HepG2 (cell line): ENCODE measurements around the gene TENT4B. TPM values are rescaled to one million over a fixed set of nuclear protein-coding genes. Genes with fewer than 3 reads are reported as not detected.
A peak's percentile ranks its signal among the peaks of the same experiment; 100 is the strongest.

ENCODE experiments used
- GATAD2A ChIP-seq: IDR thresholded peaks from 2 replicates; pipeline ENCODE4 v1.6.1; 2016
- MYC ChIP-seq: sonication (generic); formaldehyde crosslinking; IDR thresholded peaks from 2 replicates; pipeline ENCODE4 v1.9.0; 2021; ENCODE audit warnings: missing genetic modification reagents, borderline replicate concordance
- PRMT3 ChIP-seq: sonication (generic); formaldehyde crosslinking; IDR thresholded peaks from 2 replicates; pipeline ENCODE4 v1.8.1; 2022; ENCODE audit warnings: low read depth, mild to moderate bottlenecking, moderate library complexity, missing genetic modification reagents, borderline replicate concordance
- SOX5 ChIP-seq: IDR thresholded peaks from 2 replicates; pipeline ENCODE4 v1.6.1; 2016; ENCODE audit warnings: borderline replicate concordance
- ZFY ChIP-seq: sonication (generic); formaldehyde crosslinking; IDR thresholded peaks from 2 replicates; pipeline ENCODE4 v1.4.0; 2020; ENCODE audit warnings: missing genetic modification reagents
- ZNF296 ChIP-seq: sonication (generic); formaldehyde crosslinking; conservative IDR thresholded peaks from 2 replicates; pipeline ENCODE4 v1.5.0; 2020; ENCODE audit warnings: mild to moderate bottlenecking, missing genetic modification reagents
- ZNF317 ChIP-seq: sonication (generic); formaldehyde crosslinking; IDR thresholded peaks from 2 replicates; pipeline ENCODE4 v1.5.0; 2020; ENCODE audit warnings: mild to moderate bottlenecking, missing genetic modification reagents
- ZNF329 ChIP-seq: sonication (generic); formaldehyde crosslinking; IDR thresholded peaks from 2 replicates; pipeline ENCODE4 v1.9.0; 2021; ENCODE audit warnings: low read depth, mild to moderate bottlenecking, missing genetic modification reagents
- polyA plus RNA-seq, 8 experiments: library from polyadenylated mRNA; depleted of rRNA in 3 of 8; stranded (reverse) in 7 of 8; unstranded in 1 of 8; fragments of >200 nt; fragmentation: Illumina TruSeq in 4 of 8; extraction: Trizol in 4 of 8; gene quantifications; 2 replicates each; pipeline versions ENCODE4 v1.2.1 to v1.2.3, GENCODE V29; 2011 to 2016; ENCODE audit warnings: low read depth in 4 of 8, missing spikeins in 1 of 8, mixed read lengths in 1 of 8; ENCODE audit not compliant: insufficient read depth in 1 of 8
- total RNA-seq, 5 experiments: library from RNA; depleted of rRNA; stranded (reverse); fragments of >200 nt; fragmentation: Illumina TruSeq; extraction: Trizol; gene quantifications; 2 replicates each; pipeline ENCODE4 v1.2.3, GENCODE V29; 2016; ENCODE audit warnings: low read depth in 1 of 5
- TF ChIP-seq, protein P1 (sequence below): IDR thresholded peaks from 2 replicates; pipeline ENCODE4 v1.4.0; 2020; ENCODE audit warnings: mild to moderate bottlenecking, missing genetic modification reagents
- TF ChIP-seq, protein P2 (sequence below): sonication (generic); formaldehyde crosslinking; IDR thresholded peaks from 2 replicates; pipeline ENCODE4 v1.4.0; 2020; ENCODE audit warnings: mild to moderate bottlenecking, missing genetic modification reagents
- TF ChIP-seq, protein P3 (sequence below): sonication (generic); formaldehyde crosslinking; IDR thresholded peaks from 2 replicates; pipeline ENCODE4 v1.4.0; 2020; ENCODE audit warnings: missing genetic modification reagents
- TF ChIP-seq, protein P4 (sequence below): sonication (generic); formaldehyde crosslinking; IDR thresholded peaks from 2 replicates; pipeline ENCODE4 v1.4.0; 2020; ENCODE audit warnings: mild to moderate bottlenecking, missing genetic modification reagents
- TF ChIP-seq, protein P5 (sequence below): IDR thresholded peaks from 2 replicates; pipeline ENCODE4 v1.6.1; 2016; ENCODE audit warnings: mild to moderate bottlenecking, missing biosample characterization, missing genetic modification reagents
- TF ChIP-seq, protein P6 (sequence below): sonication (generic); formaldehyde crosslinking; IDR thresholded peaks from 2 replicates; pipeline ENCODE4 v1.4.0; 2020; ENCODE audit warnings: missing genetic modification reagents

Gene TENT4B
- total and polyA plus RNA-seq, 2 of the 13 experiments (the other 11 are each of a cell fraction or from before 2014, with no cell fraction given), result 15.0 to 32.8 TPM

DNA sequence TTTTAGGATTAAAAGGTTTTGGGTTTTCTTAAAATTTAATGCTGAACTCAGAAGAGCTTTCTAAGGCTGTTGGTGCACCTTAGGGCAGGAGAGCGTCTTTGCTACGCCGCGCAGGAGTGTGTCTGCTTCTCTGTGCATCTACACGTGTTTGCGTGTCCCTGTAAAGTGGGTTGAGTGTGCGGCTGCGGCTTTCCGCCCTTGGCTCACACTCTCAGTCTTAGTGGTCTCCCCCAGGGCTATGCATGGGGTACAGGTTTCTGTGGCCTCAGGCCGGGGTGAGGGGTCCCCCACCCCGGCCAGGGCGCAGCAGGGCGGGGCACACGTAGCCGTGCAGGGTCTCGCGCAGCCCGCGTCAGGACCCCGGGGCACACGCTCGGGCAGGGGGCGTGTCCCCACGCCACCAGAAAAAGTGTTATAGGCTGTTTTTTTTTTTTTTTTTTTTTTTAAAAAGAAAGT, 727 bp upstream of the TENT4B start (continued):
- TF ChIP-seq, protein P1, sequence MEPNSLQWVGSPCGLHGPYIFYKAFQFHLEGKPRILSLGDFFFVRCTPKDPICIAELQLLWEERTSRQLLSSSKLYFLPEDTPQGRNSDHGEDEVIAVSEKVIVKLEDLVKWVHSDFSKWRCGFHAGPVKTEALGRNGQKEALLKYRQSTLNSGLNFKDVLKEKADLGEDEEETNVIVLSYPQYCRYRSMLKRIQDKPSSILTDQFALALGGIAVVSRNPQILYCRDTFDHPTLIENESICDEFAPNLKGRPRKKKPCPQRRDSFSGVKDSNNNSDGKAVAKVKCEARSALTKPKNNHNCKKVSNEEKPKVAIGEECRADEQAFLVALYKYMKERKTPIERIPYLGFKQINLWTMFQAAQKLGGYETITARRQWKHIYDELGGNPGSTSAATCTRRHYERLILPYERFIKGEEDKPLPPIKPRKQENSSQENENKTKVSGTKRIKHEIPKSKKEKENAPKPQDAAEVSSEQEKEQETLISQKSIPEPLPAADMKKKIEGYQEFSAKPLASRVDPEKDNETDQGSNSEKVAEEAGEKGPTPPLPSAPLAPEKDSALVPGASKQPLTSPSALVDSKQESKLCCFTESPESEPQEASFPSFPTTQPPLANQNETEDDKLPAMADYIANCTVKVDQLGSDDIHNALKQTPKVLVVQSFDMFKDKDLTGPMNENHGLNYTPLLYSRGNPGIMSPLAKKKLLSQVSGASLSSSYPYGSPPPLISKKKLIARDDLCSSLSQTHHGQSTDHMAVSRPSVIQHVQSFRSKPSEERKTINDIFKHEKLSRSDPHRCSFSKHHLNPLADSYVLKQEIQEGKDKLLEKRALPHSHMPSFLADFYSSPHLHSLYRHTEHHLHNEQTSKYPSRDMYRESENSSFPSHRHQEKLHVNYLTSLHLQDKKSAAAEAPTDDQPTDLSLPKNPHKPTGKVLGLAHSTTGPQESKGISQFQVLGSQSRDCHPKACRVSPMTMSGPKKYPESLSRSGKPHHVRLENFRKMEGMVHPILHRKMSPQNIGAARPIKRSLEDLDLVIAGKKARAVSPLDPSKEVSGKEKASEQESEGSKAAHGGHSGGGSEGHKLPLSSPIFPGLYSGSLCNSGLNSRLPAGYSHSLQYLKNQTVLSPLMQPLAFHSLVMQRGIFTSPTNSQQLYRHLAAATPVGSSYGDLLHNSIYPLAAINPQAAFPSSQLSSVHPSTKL (CRISPR knock-in tag), result no peak
- TF ChIP-seq, protein P2, sequence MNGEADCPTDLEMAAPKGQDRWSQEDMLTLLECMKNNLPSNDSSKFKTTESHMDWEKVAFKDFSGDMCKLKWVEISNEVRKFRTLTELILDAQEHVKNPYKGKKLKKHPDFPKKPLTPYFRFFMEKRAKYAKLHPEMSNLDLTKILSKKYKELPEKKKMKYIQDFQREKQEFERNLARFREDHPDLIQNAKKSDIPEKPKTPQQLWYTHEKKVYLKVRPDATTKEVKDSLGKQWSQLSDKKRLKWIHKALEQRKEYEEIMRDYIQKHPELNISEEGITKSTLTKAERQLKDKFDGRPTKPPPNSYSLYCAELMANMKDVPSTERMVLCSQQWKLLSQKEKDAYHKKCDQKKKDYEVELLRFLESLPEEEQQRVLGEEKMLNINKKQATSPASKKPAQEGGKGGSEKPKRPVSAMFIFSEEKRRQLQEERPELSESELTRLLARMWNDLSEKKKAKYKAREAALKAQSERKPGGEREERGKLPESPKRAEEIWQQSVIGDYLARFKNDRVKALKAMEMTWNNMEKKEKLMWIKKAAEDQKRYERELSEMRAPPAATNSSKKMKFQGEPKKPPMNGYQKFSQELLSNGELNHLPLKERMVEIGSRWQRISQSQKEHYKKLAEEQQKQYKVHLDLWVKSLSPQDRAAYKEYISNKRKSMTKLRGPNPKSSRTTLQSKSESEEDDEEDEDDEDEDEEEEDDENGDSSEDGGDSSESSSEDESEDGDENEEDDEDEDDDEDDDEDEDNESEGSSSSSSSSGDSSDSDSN (CRISPR knock-in tag), result no peak
- TF ChIP-seq ZNF296 (no peak), ZNF317 (CRISPR knock-in tag) (no peak), ZNF329 (CRISPR knock-in tag) (no peak), PRMT3 (CRISPR knock-in tag) (no peak), MYC (CRISPR knock-in tag) (no peak), ZFY (CRISPR knock-in tag) (no peak), SOX5 (CRISPR knock-in tag) (no peak), GATAD2A (CRISPR knock-in tag) (peak; percentile 43; the same call in 1 of the 2 replicates)
- TF ChIP-seq, protein P3, sequence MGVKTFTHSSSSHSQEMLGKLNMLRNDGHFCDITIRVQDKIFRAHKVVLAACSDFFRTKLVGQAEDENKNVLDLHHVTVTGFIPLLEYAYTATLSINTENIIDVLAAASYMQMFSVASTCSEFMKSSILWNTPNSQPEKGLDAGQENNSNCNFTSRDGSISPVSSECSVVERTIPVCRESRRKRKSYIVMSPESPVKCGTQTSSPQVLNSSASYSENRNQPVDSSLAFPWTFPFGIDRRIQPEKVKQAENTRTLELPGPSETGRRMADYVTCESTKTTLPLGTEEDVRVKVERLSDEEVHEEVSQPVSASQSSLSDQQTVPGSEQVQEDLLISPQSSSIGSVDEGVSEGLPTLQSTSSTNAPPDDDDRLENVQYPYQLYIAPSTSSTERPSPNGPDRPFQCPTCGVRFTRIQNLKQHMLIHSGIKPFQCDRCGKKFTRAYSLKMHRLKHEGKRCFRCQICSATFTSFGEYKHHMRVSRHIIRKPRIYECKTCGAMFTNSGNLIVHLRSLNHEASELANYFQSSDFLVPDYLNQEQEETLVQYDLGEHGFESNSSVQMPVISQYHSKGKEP (CRISPR knock-in tag), result no peak
- TF ChIP-seq, protein P4, sequence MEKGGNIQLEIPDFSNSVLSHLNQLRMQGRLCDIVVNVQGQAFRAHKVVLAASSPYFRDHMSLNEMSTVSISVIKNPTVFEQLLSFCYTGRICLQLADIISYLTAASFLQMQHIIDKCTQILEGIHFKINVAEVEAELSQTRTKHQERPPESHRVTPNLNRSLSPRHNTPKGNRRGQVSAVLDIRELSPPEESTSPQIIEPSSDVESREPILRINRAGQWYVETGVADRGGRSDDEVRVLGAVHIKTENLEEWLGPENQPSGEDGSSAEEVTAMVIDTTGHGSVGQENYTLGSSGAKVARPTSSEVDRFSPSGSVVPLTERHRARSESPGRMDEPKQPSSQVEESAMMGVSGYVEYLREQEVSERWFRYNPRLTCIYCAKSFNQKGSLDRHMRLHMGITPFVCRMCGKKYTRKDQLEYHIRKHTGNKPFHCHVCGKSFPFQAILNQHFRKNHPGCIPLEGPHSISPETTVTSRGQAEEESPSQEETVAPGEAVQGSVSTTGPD (CRISPR knock-in tag), result no peak
- TF ChIP-seq, protein P5, sequence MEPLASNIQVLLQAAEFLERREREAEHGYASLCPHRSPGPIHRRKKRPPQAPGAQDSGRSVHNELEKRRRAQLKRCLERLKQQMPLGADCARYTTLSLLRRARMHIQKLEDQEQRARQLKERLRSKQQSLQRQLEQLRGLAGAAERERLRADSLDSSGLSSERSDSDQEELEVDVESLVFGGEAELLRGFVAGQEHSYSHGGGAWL (CRISPR knock-in tag), result no peak; the same call in 1 of the 2 replicates
- TF ChIP-seq, protein P6, sequence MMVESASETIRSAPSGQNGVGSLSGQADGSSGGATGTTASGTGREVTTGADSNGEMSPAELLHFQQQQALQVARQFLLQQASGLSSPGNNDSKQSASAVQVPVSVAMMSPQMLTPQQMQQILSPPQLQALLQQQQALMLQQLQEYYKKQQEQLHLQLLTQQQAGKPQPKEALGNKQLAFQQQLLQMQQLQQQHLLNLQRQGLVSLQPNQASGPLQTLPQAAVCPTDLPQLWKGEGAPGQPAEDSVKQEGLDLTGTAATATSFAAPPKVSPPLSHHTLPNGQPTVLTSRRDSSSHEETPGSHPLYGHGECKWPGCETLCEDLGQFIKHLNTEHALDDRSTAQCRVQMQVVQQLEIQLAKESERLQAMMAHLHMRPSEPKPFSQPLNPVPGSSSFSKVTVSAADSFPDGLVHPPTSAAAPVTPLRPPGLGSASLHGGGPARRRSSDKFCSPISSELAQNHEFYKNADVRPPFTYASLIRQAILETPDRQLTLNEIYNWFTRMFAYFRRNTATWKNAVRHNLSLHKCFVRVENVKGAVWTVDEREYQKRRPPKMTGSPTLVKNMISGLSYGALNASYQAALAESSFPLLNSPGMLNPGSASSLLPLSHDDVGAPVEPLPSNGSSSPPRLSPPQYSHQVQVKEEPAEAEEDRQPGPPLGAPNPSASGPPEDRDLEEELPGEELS (CRISPR knock-in tag), result no peak
